Trophoblast cell (in vitro differentiated cells and primary cell): Measurements from ENCODE around the gene HSPB6.

Source experiments
- DNase-seq, 2 donors: peaks; one replicate each; pipeline ENCODE4 v3.0.0-alpha.2; 2016
- H2AFZ ChIP-seq: 2 replicates; pipeline ENCODE4 v1.6.1; 2013; ENCODE audit warnings: low read length, moderate library complexity, mild to moderate bottlenecking; ENCODE audit not compliant: insufficient read depth, poor library complexity
- H2AK5ac ChIP-seq: 2 replicates; pipeline ENCODE4 v1.6.1; 2013; ENCODE audit warnings: mild to moderate bottlenecking, low read length
- H2BK120ac ChIP-seq: 2 replicates; pipeline ENCODE4 v1.6.1; 2013; ENCODE audit warnings: low read length, mild to moderate bottlenecking, moderate library complexity; ENCODE audit not compliant: insufficient read depth, poor library complexity
- H2BK12ac ChIP-seq: 2 replicates; pipeline ENCODE4 v1.6.1; 2013; ENCODE audit warnings: mild to moderate bottlenecking, low read length, moderate library complexity
- H2BK5ac ChIP-seq: 2 replicates; pipeline ENCODE4 v1.6.1; 2013; ENCODE audit warnings: low read length, low read depth, moderate library complexity, mild to moderate bottlenecking; ENCODE audit not compliant: poor library complexity
- H3K14ac ChIP-seq: 2 replicates; pipeline ENCODE4 v1.6.1; 2013; ENCODE audit warnings: mild to moderate bottlenecking, low read length
- H3K18ac ChIP-seq: 2 replicates; pipeline ENCODE4 v1.6.1; 2013; ENCODE audit warnings: mild to moderate bottlenecking, low read length
- H3K23ac ChIP-seq: 2 replicates; pipeline ENCODE4 v1.6.1; 2013; ENCODE audit warnings: low read length
- H3K27ac ChIP-seq: 2 replicates; pipeline ENCODE4 v1.5.1; 2013; ENCODE audit warnings: low read depth, mild to moderate bottlenecking, inconsistent platforms, low read length, moderate library complexity
- H3K27me3 ChIP-seq: 2 replicates; pipeline ENCODE4 v1.6.1; 2013; ENCODE audit warnings: inconsistent platforms, mild to moderate bottlenecking, low read length, moderate library complexity; ENCODE audit not compliant: insufficient read depth
- H3K36me3 ChIP-seq, 2 experiments: 1 replicate in 1 of 2; 2 replicates in 1 of 2; pipeline ENCODE4 v1.6.1; 2013; ENCODE audit warnings: low read length in 2 of 2, mild to moderate bottlenecking in 2 of 2, moderate library complexity in 1 of 2; ENCODE audit not compliant: insufficient read depth in 2 of 2, control insufficient read depth in 1 of 2
- H3K4ac ChIP-seq: 2 replicates; pipeline ENCODE4 v1.6.1; 2013; ENCODE audit warnings: low read depth, mild to moderate bottlenecking, low read length, moderate library complexity
- H3K4me1 ChIP-seq, 2 experiments: 1 replicate in 1 of 2; 2 replicates in 1 of 2; pipeline ENCODE4 v1.6.1; 2013; ENCODE audit warnings: low read length in 2 of 2, mild to moderate bottlenecking in 2 of 2, moderate library complexity in 1 of 2; ENCODE audit not compliant: insufficient read depth in 2 of 2, control insufficient read depth in 1 of 2
- H3K4me2 ChIP-seq: 2 replicates; pipeline ENCODE4 v1.6.1; 2013; ENCODE audit warnings: inconsistent platforms, mild to moderate bottlenecking, low read length, moderate library complexity
- H3K4me3 ChIP-seq: 2 replicates; pipeline ENCODE4 v1.5.1; 2013; ENCODE audit warnings: mild to moderate bottlenecking, low read depth, low read length, inconsistent platforms
- H3K79me1 ChIP-seq: one replicate; pipeline ENCODE4 v1.6.1; 2013; ENCODE audit warnings: low read length
- H3K79me2 ChIP-seq: 2 replicates; pipeline ENCODE4 v1.6.1; 2013; ENCODE audit warnings: low read length, mild to moderate bottlenecking; ENCODE audit not compliant: control insufficient read depth, insufficient read depth, poor library complexity
- H3K9ac ChIP-seq: 2 replicates; pipeline ENCODE4 v1.6.1; 2013; ENCODE audit warnings: mild to moderate bottlenecking, low read length
- H3K9me3 ChIP-seq: 2 replicates; pipeline ENCODE4 v1.6.1; 2013; ENCODE audit warnings: low read depth, mild to moderate bottlenecking, control low read depth, inconsistent platforms, low read length; ENCODE audit not compliant: insufficient read depth
- H4K12ac ChIP-seq: 2 replicates; pipeline ENCODE4 v1.6.1; 2013; ENCODE audit warnings: low read depth, mild to moderate bottlenecking, low read length, moderate library complexity
- H4K8ac ChIP-seq: 2 replicates; pipeline ENCODE4 v1.6.1; 2013; ENCODE audit warnings: low read depth, mild to moderate bottlenecking, low read length, moderate library complexity
- H4K91ac ChIP-seq: one replicate; pipeline ENCODE4 v1.6.1; 2013; ENCODE audit warnings: low read depth, mild to moderate bottlenecking, low read length, moderate library complexity
- WGBS: extraction: QIAGEN DNeasy Blood & Tissue Kit; methylation state at CpG from one replicate; pipeline ENCODE4 v1.1.7; 2013; ENCODE audit warnings: missing lambda C conversion rate; ENCODE audit not compliant: insufficient read length, insufficient coverage; ENCODE audit errors: extremely low coverage; 5-methylcytosine and 5-hydroxymethylcytosine counted together

HSPB6 gene

DNA sequence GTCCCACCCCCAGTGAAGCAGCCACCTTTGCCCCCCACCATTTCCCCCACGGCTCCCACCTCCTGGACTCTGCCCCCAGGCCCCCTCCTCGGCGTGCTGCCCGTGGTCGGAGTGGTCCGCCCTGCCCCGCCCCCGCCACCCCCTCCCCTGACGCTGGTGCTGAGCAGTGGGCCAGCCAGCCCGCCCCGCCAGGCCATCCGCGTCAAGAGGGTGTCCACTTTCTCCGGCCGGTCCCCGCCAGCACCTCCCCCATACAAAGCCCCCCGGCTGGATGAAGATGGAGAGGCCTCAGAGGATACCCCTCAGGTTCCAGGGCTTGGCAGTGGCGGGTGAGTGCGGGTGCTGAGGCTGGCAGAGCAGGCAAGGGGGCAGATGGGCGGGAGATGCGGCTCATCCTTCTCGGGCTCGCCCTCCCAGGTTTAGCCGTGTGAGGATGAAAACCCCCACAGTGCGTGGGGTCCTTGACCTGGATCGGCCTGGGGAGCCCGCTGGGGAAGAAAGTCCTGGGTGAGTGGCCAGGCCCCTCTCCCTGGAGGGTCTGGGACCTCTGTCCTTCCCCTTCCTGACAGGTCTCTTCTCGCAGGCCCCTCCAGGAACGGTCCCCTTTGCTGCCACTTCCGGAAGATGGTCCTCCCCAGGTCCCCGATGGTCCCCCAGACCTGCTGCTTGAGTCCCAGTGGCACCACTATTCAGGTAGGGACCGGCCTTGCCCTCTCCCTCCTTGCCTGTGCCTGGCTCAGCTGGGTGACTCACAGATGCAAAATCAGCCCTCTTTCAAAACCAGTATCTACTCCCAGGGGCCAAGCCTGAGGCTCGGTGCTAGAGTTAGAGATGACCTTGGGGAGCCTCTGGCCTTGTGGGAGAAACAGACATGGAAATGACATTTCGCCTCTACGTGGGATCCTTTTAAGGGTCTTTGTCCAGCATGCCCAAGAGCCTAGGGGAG lies 23.4 kb downstream of the HSPB6 start:
- H2BK120ac ChIP-seq = no peak overlapping the region
- WGBS = no CpG with 5 or more reads among the region's 35 CpGs

DNA sequence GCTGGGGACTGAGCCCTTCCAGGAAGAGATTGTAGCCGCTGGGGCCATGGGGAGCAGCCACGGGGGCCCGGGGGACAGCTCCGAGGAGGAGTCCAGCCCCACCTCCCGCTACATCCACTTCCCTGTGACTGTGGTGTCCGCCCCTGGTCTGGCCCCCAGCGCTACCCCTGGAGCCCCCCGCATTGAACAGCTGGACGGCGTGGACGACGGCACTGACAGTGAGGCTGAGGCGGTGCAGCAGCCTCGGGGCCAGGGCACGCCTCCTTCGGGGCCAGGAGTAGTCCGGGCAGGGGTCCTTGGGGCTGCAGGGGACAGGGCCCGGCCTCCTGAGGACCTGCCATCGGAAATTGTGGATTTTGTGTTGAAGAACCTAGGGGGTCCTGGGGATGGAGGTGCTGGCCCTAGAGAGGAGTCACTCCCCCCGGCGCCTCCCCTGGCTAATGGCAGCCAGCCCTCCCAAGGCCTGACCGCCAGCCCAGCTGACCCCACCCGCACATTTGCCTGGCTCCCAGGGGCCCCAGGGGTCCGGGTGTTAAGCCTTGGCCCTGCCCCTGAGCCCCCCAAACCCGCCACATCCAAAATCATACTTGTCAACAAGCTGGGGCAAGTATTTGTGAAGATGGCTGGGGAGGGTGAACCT lies 24.2 kb downstream of the HSPB6 start:
- Histone ChIP-seq H4K91ac (no peak overlapping the region), H3K27ac (no peak overlapping the region), H3K79me2 (no peaks in the 10 kb centered on the region), H3K4me2 (no peak overlapping the region), H2AFZ (no peak overlapping the region), H4K8ac (no peak overlapping the region), H3K9me3 (no peaks in the 10 kb centered on the region), H3K79me1 (peaks cover 3% of the 10 kb centered on the region), H3K9ac (no peak overlapping the region), H2BK120ac (no peak overlapping the region), H3K23ac (no peak overlapping the region), H2BK5ac (no peak overlapping the region), H3K4ac (no peak overlapping the region), H3K27me3 (no peaks in the 10 kb centered on the region), H2AK5ac (no peak overlapping the region), H3K36me3 (peaks cover 93 to 94% of the 10 kb centered on the region in 2 experiments), H4K12ac (no peak overlapping the region), H2BK12ac (no peak overlapping the region), H3K4me3 (no peak overlapping the region), H3K14ac (no peak overlapping the region), H3K18ac (no peak overlapping the region), H3K4me1 (no peaks in the 10 kb centered on the region)
- no CpG with 5 or more reads among the region's 25 CpGs for WGBS
- DNase-seq = no peak

More for the DNA sequence above, 23.4 kb downstream of the HSPB6 start:
- no peak overlapping the region for H3K9ac ChIP-seq
- no peaks in the 10 kb centered on the region for H3K27me3 ChIP-seq
- no peak overlapping the region for H3K14ac ChIP-seq
- H4K12ac ChIP-seq = no peak overlapping the region
- no peak overlapping the region for H3K4me2 ChIP-seq
- no peak overlapping the region for H3K4ac ChIP-seq
- H3K4me3 ChIP-seq = no peak overlapping the region
- no peaks in the 10 kb centered on the region for H3K79me2 ChIP-seq
- no peaks in the 10 kb centered on the region for H3K4me1 ChIP-seq
- H3K18ac ChIP-seq = no peak overlapping the region
- no peak overlapping the region for H3K23ac ChIP-seq
- no peak overlapping the region for H2BK5ac ChIP-seq
- peaks cover 93 to 94% of the 10 kb centered on the region in 2 experiments for H3K36me3 ChIP-seq
- H4K91ac ChIP-seq = peak overlapping the region; percentile 20
- no peaks in the 10 kb centered on the region for H3K9me3 ChIP-seq
- no peak overlapping the region for H2BK12ac ChIP-seq
- DNase-seq = no peak
- H2AK5ac ChIP-seq = no peak overlapping the region
- no peak overlapping the region for H4K8ac ChIP-seq
- H3K27ac ChIP-seq = no peak overlapping the region
- H3K79me1 ChIP-seq = peaks cover 3% of the 10 kb centered on the region
- no peak overlapping the region for H2AFZ ChIP-seq

DNA sequence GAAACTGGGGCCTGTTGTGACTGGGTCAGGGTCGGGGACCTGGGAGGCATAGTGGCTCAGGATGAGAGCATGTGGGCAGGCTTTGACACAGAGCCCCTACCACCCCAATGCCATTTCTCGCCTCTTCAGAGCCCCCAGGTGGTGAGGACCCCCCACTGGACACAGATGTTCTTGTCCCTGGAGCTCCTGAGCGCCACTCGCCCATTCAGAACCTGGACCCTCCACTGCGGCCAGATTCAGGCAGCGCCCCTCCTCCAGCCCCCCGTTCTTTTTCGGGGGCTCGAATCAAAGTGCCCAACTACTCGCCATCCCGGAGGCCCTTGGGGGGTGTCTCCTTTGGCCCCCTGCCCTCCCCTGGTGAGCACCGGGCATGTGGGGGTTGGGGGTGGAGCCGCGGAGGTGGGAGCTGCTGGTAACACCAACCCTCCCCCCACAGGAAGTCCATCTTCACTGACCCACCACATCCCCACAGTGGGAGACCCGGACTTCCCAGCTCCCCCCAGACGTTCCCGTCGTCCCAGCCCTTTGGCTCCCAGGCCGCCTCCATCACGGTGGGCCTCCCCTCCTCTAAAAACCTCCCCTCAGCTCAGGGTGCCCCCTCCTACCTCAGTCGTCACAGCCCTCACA lies 24.9 kb downstream of the HSPB6 start:
- H3K4ac ChIP-seq = no peak overlapping the region
- no CpG with 5 or more reads among the region's 21 CpGs for WGBS
- DNase-seq = no peak

DNA sequence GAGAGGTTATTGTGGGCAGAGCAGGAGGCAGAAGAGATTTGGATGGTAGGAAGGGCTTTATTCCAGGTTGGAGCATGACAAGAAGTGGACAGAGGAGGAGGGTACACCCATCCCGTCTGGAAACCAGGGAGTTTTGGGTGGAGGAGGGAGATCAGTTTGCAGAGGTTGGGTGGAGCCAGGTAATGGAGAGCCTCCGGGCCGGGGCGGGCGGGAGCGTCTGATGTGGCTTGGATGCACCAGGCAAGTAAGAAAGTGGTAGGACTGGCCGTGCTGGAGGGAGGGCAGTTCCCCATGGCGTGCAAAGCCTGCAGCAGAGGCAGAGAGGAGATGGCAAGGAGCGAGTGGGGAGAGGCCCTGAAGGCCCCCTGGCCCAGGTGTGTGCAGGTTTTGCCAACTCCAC lies 25.5 kb downstream of the HSPB6 start:
- Histone ChIP-seq H2BK120ac (no peak overlapping the region), H4K12ac (no peak overlapping the region)

More for the DNA sequence above, 24.9 kb downstream of the HSPB6 start:
- H3K36me3 ChIP-seq = peaks cover 94% of the 10 kb centered on the region in 2 experiments
- no peak overlapping the region for H4K91ac ChIP-seq
- H3K27ac ChIP-seq = no peak overlapping the region
- H2BK5ac ChIP-seq = no peak overlapping the region
- H2AFZ ChIP-seq = no peak overlapping the region
- no peak overlapping the region for H3K4me3 ChIP-seq
- H3K9ac ChIP-seq = no peak overlapping the region
- H2BK120ac ChIP-seq = no peak overlapping the region
- no peak overlapping the region for H3K23ac ChIP-seq
- no peak overlapping the region for H4K8ac ChIP-seq
- no peaks in the 10 kb centered on the region for H3K4me1 ChIP-seq
- peaks cover 3% of the 10 kb centered on the region for H3K79me1 ChIP-seq
- no peak overlapping the region for H2AK5ac ChIP-seq
- no peak overlapping the region for H3K14ac ChIP-seq
- peak overlapping the region; percentile 27 for H3K18ac ChIP-seq
- H3K4me2 ChIP-seq = no peak overlapping the region
- H3K9me3 ChIP-seq = no peaks in the 10 kb centered on the region
- peak overlapping the region; percentile 9 for H4K12ac ChIP-seq
- H3K79me2 ChIP-seq = no peaks in the 10 kb centered on the region
- no peaks in the 10 kb centered on the region for H3K27me3 ChIP-seq
- H2BK12ac ChIP-seq = no peak overlapping the region

More for the DNA sequence above, 25.5 kb downstream of the HSPB6 start:
- H3K9ac ChIP-seq = no peak overlapping the region
- peaks cover 3% of the 10 kb centered on the region for H3K79me1 ChIP-seq
- no peaks in the 10 kb centered on the region for H3K27me3 ChIP-seq
- no peaks in the 10 kb centered on the region for H3K4me1 ChIP-seq
- H2AK5ac ChIP-seq = no peak overlapping the region
- H2AFZ ChIP-seq = no peak overlapping the region
- H3K23ac ChIP-seq = no peak overlapping the region
- H4K91ac ChIP-seq = no peak overlapping the region
- no peak overlapping the region for H4K8ac ChIP-seq
- no peak overlapping the region for H2BK5ac ChIP-seq
- no peak overlapping the region for H2BK12ac ChIP-seq
- no peak overlapping the region for H3K4me3 ChIP-seq
- no CpG with 5 or more reads among the region's 9 CpGs for WGBS
- H3K14ac ChIP-seq = no peak overlapping the region
- peaks cover 91 to 92% of the 10 kb centered on the region in 2 experiments for H3K36me3 ChIP-seq
- no peaks in the 10 kb centered on the region for H3K9me3 ChIP-seq
- no peak overlapping the region for H3K18ac ChIP-seq
- H3K4me2 ChIP-seq = no peak overlapping the region
- H3K4ac ChIP-seq = no peak overlapping the region
- H3K79me2 ChIP-seq = no peaks in the 10 kb centered on the region
- DNase-seq = peak in 1 of 2 donors; percentile 15
- no peak overlapping the region for H3K27ac ChIP-seq
